A549 treated with DMSO at 1 μM for 4 hours (cell line): Measurements from ENCODE around the gene NCF1. TPM values are rescaled to one million over a fixed set of nuclear protein-coding genes. Genes with fewer than 3 reads are reported as not detected.

ENCODE experiments used
- total RNA-seq: library from RNA; stranded (reverse); fragments of 200-300 nt; extraction: Qiagen RNA extraction; gene quantifications from 5 replicates; pipeline ENCODE4 v1.2.3, GENCODE V29; 2022; ENCODE audit warnings: low read depth

Gene NCF1
- 0.14 TPM in 1 of 5 replicates, not detected in the others for total RNA-seq

GRCh38 chr7:74773760-74774750 is at the start of gene NCF1:
TSS of gene NCF1 (plus strand) at chr7:74774011. CDS start at chr7:74774032, 21 bp downstream.

Other genes starting within 250 kb of the NCF1 start
- 70.8 to 106 TPM (median 98.0 TPM) in 5 replicates for gene GTF2I, start 116.3 kb upstream of the NCF1 start, total RNA-seq
- gene GTF2IRD2, start 77.6 kb downstream of the NCF1 start, total RNA-seq: 4.2 to 7.1 TPM (median 6.9 TPM) in 5 replicates
- 1.8 to 3.8 TPM (median 2.7 TPM) in 5 replicates for gene CASTOR2, start 190.7 kb downstream of the NCF1 start, total RNA-seq